Activated naive CD4-positive, alpha-beta T cell treated with anti-CD3 and anti-CD28 coated beads, Interleukin-2, amount 10 ng/mL, durations not matched to agents 7 days and 5 days (primary cell): ENCODE data around the gene SPEF2.
"Not testable (repeated sequence)": the region's sequence is repeated elsewhere in the genome, so short reads cannot be mapped to it uniquely, and the experiment has no call there.

Source experiments
- CTCF ChIA-PET: fragments of 350-600 bp; sonication (Branson Sonifier 250); formaldehyde crosslinking; loops from one replicate; lab custom pipeline; 2021; ENCODE audit warnings: antibody characterized with exemption; lab: Charles Lee
- DNase-seq: peaks from one replicate; pipeline ENCODE4 v3.0.0-alpha.2; 2020
- H3K27ac Mint-ChIP-seq: one replicate; pipeline ENCODE4 v1.8.0; 2021; ENCODE audit warnings: mild to moderate bottlenecking, moderate library complexity, mixed read lengths
- H3K27me3 Mint-ChIP-seq: one replicate; pipeline ENCODE4 v1.8.0; 2021; ENCODE audit warnings: mild to moderate bottlenecking, mixed read lengths
- H3K36me3 Mint-ChIP-seq: one replicate; pipeline ENCODE4 v1.8.0; 2021; ENCODE audit warnings: mixed read lengths
- H3K4me1 Mint-ChIP-seq: one replicate; pipeline ENCODE4 v1.8.0; 2021; ENCODE audit warnings: mixed read lengths
- H3K4me3 Mint-ChIP-seq: one replicate; pipeline ENCODE4 v1.8.0; 2021; ENCODE audit warnings: mild to moderate bottlenecking, moderate library complexity, mixed read lengths
- H3K9me3 Mint-ChIP-seq: one replicate; pipeline ENCODE4 v1.8.0; 2021; ENCODE audit warnings: mixed read lengths

SPEF2 gene

DNA sequence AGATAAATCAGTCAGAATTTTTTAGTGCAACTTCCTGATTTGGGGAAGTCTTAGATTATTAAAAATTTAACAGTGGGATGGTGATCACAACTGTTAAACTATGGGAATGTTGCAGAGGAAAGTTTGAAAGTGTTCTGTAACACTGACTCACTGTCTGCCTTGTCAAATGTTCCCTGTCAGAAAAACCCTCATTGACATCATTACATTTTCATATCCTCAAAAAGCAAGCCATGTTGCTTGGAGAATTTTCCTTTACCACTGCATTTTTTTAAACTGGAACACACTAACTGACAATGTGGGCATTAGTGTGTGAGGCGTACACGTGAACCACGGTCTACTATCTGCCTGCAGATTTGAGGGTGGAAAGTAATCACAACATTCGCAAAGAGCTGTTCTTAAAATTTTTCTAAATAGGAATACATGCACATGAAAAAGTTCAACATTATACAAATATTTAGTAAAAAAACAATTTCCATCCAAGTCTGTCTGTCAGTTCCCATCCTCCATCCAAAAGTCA is 210.5 kb downstream of the SPEF2 start:
- peaks cover 8% of the 10 kb centered on the region for H3K36me3 Mint-ChIP-seq
- H3K4me1 Mint-ChIP-seq, result peaks cover 97% of the 10 kb centered on the region
- DNase-seq, result no peak
- CTCF ChIA-PET, result interaction anchor here (1.3 to 1.6 kb wide), 2 partner anchors 30 to 42 kb away, joined by 4 to 6 read pairs; no protein-coding TSS in a partner anchor
- no peak overlapping the region for H3K4me3 Mint-ChIP-seq
- H3K9me3 Mint-ChIP-seq, result no peaks in the 10 kb centered on the region
- peak overlapping the region; percentile 58 for H3K27ac Mint-ChIP-seq
- H3K27me3 Mint-ChIP-seq, result no peaks in the 10 kb centered on the region

DNA sequence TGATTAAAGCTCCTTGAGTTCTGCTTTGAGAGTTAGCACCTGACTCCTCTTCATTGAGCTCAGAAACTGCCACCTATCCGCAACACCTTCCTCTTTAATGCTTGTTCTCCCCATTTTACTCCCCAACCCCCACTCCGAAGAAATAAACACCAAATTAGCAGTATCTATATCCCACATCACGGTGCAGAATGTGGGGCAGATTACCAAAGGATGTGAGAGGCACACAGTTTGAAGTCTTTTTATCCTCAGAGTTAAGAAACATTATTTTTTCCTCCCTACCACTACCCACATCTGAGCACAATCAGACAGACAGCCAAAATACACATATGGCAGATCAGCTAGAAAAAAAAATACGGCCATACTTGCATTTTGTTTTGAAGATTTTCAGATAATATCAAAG is 212.9 kb downstream of the SPEF2 start:
- Mint-ChIP-seq H3K4me3 (peak overlapping the region; percentile 49), H3K27me3 (no peaks in the 10 kb centered on the region)
- CTCF ChIA-PET, result interaction anchor here (0.6 to 1.7 kb wide), 7 partner anchors 18 to 95 kb away, joined by 3 to 5 read pairs (median 4); partner anchors contain the start of gene IL7R

DNA sequence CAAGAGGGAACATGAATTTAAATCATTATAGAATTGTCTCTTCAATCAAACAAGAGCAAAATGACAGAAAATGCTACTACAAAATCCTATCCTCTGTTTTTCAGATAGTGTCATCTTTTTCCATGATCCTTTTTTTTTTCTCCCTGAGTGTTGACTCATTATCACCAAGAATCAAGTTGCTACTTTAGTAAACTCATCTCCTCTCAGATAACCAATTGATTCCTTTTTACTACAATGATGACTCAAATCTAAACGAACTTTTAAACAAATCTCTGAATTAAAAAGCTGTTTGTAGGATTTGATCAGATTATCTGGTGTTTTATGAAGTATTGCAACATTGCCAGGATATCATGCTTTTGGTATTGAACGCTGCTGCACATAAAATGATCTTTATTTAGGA is 215.1 kb downstream of the SPEF2 start:
- Mint-ChIP-seq H3K27me3 (no peaks in the 10 kb centered on the region), H3K4me3 (peak overlapping the region; percentile 59)
- CTCF ChIA-PET, result interaction anchor here (0.8 to 3.5 kb wide), 6 partner anchors 10 to 56 kb away, joined by 3 to 21 read pairs (median 4); no protein-coding TSS in a partner anchor

More for the DNA sequence above, 212.9 kb downstream of the SPEF2 start:
- H3K27ac Mint-ChIP-seq, result peak overlapping the region; percentile 91
- H3K9me3 Mint-ChIP-seq, result no peaks in the 10 kb centered on the region
- peak; percentile 64 for DNase-seq
- H3K4me1 Mint-ChIP-seq, result peaks cover 97% of the 10 kb centered on the region
- H3K36me3 Mint-ChIP-seq, result peaks cover 10% of the 10 kb centered on the region

DNA sequence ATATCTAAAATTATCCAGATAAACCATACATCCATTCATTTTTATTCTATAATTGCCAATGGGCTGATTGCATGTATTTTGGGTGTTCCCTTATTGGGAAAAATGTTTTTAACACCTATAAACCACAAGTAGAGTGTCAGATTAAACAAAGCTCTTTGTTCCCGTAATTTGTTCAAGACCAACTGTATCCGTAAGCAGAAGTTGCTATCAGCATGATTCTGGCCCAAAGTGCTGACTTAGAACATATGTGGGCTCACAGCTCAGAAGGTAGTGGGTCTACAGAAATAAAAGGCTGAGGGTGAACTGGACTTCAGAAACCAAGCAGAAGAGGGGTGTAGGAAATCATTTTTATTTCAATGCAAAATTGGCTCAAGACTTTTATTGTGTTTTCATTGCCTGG is 215.6 kb downstream of the SPEF2 start:
- Mint-ChIP-seq H3K36me3 (peaks cover 13% of the 10 kb centered on the region), H3K27ac (peak overlapping the region; percentile 91), H3K9me3 (no peaks in the 10 kb centered on the region), H3K4me1 (peaks cover 96% of the 10 kb centered on the region), H3K4me3 (peak overlapping the region; percentile 59), H3K27me3 (no peaks in the 10 kb centered on the region)
- CTCF ChIA-PET, result interaction anchor here (0.5 to 3.5 kb wide), 7 partner anchors 10 to 57 kb away, joined by 3 to 21 read pairs (median 3); no protein-coding TSS in a partner anchor
- no peak for DNase-seq

More for the DNA sequence above, 215.1 kb downstream of the SPEF2 start:
- H3K36me3 Mint-ChIP-seq, result peaks cover 12% of the 10 kb centered on the region
- H3K9me3 Mint-ChIP-seq, result no peaks in the 10 kb centered on the region
- H3K4me1 Mint-ChIP-seq, result peaks cover 96% of the 10 kb centered on the region
- no peak for DNase-seq
- H3K27ac Mint-ChIP-seq, result peak overlapping the region; percentile 91

DNA sequence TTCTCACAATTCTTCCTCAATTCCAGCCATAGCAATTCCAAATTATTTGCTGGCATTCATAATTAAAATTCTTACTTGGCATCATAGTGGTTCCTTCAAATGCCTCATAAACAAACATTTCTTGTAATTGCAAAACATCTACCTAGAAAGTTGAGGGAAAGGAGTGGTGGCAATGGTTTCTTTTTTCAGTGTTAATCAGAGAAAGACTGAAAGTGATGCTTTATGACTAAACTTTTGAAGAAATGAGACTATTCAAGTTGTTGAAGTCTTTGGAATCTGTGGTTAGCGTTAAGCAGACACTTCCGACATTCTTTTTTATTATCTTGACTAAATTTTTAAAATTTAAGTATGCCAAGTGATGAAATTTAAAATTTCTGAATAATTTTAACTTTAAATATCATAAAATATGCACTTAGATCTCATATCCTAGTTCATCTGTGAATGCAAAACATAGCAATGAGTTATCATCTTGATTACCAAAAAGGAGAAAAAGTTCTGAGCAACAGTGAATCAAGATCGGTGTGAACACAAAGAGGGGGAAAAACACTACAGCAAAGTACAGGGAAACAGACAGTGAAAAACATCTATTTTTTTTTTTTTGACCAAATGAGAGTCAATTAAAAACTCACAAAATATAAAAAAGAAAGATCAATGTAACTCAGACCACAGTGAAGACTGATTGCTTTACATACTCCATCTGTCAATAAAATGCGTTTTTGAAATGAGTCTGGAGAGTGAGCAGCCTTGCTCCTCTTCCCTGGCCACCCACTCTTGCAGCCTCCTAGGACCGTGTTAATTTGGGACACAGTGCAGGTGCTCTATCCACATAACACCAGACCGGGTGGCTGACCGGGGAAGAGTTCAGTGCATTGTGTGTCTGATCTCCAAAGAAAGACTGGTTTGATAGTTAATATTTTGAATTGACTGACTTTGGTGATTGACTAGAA is 218.4 kb downstream of the SPEF2 start:
- no peaks in the 10 kb centered on the region for H3K27me3 Mint-ChIP-seq
- H3K4me1 Mint-ChIP-seq, result peaks cover 92% of the 10 kb centered on the region
- no peak for DNase-seq
- peak overlapping the region; percentile 91 for H3K27ac Mint-ChIP-seq
- CTCF ChIA-PET, result interaction anchor here (3.5 kb wide), 1 partner anchor 13 kb away, joined by 21 read pairs; no protein-coding TSS in a partner anchor
- peak overlapping the region; percentile 35 for H3K4me3 Mint-ChIP-seq
- H3K36me3 Mint-ChIP-seq, result peaks cover 28% of the 10 kb centered on the region
- peaks cover 4% of the 10 kb centered on the region for H3K9me3 Mint-ChIP-seq

DNA sequence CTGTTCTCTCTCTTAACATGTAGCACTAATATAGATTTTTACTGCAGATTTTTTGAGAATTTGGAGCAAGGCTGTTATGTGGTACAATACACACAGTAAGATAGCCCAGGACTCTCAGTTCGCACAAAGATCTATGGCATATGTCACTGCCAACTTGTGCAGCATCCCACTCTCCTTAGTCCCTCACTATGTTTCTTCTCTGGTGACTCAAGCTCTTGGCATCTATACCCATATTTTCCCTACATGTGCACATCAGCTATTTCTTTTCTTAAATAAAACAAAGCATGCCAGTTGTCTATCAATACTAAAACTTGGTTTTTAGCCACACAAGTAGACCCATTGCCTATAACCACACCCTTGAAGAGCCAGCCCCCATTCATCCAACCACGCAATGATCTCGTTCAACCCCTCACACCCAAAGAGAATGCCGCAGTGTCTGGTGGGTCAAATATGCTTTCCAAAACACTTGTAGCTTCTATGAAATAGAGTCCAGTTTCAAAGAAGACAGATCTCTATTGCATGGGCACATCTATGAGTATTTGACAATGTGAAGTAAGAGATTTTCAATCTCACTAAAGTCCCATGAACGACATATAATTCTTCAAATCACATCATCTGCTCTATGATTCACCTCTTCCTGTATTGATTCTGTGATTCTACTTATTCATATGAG is 220.8 kb downstream of the SPEF2 start:
- H3K9me3 Mint-ChIP-seq, result peaks cover 14% of the 10 kb centered on the region
- H3K4me1 Mint-ChIP-seq, result peaks cover 71% of the 10 kb centered on the region
- H3K27ac Mint-ChIP-seq, result peak overlapping the region; percentile 70
- CTCF ChIA-PET, result interaction anchor here (0.6 kb wide), 1 partner anchor 60 kb away, joined by 3 read pairs; no protein-coding TSS in a partner anchor
- no peak for DNase-seq
- H3K27me3 Mint-ChIP-seq, result no peaks in the 10 kb centered on the region
- peaks cover 38% of the 10 kb centered on the region for H3K36me3 Mint-ChIP-seq
- H3K4me3 Mint-ChIP-seq, result no peak overlapping the region

DNA sequence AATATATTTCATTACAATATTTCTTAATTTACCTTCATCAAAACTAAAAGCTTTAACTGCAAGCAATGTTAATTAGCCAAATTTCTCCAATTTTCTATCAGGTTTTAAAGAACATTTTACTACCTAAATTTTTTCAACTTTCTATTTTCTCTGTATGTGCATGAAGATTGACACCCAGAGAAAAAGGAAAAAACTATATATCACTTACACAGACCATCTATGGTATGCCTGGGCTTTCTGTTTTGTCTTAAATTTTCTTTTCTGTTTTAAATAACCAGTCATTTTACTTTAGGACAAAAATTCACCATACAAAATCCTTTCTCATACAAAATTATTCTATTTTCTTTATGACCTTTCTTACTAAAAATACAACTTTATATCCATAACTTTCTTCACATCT is 225.2 kb downstream of the SPEF2 start:
- H3K4me3 Mint-ChIP-seq, result no peak overlapping the region
- H3K27ac Mint-ChIP-seq, result no peak overlapping the region
- H3K27me3 Mint-ChIP-seq, result no peaks in the 10 kb centered on the region
- H3K9me3 Mint-ChIP-seq, result peaks cover 51% of the 10 kb centered on the region
- peaks cover 64% of the 10 kb centered on the region for H3K36me3 Mint-ChIP-seq
- peaks cover 29% of the 10 kb centered on the region for H3K4me1 Mint-ChIP-seq
- no peak for DNase-seq
- CTCF ChIA-PET, result no interaction called here

DNA sequence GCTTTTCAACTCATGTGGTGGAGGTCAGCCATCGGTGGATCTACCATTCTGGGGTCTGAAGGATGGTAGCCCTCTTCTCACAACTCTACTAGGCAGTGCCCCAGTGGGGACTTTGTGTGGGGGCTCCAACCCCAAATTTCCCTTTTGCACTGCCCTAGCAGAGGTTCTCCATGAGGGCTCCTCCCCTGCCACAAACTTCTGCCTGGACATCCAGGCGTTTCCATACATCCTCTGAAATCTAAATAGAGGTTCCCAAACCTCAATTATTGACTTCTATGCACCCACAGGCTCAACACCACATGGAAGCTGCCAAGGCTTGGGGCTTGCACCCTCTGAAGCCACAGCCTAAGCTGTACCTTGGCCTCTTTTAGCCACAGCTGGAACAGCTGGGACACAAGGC is 227.8 kb downstream of the SPEF2 start:
- H3K27me3 Mint-ChIP-seq, H3K4me3 Mint-ChIP-seq, CTCF ChIA-PET, H3K27ac Mint-ChIP-seq, DNase-seq: not testable (repeated sequence)
- Mint-ChIP-seq H3K36me3 (peaks cover 56% of the 10 kb centered on the region), H3K4me1 (peaks cover 17% of the 10 kb centered on the region), H3K9me3 (peaks cover 55% of the 10 kb centered on the region)

DNA sequence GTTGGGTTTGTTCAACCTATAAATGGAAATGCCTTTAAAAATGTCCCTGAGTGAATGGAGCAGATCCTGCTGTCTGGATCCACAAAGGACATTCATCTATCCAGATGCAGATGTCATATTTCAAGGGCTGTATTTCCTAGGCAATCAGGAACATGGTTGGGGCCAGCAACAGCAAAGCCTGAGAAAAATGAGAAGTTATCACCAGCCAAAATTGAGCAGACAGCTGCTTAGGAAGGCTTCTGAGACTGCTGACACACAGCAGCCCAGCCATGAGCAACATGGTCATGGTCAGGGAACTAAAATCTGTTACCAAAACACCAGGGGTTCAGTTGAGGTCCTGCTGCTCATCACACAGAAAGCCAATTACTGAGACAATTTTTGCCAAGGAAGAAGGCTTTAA is 229.8 kb downstream of the SPEF2 start:
- Mint-ChIP-seq H3K27ac (no peak overlapping the region), H3K36me3 (peaks cover 52% of the 10 kb centered on the region), H3K4me1 (peaks cover 30% of the 10 kb centered on the region), H3K9me3 (peaks cover 49% of the 10 kb centered on the region), H3K4me3 (no peak overlapping the region), H3K27me3 (no peaks in the 10 kb centered on the region)
- no peak for DNase-seq
- CTCF ChIA-PET, result no interaction called here

DNA sequence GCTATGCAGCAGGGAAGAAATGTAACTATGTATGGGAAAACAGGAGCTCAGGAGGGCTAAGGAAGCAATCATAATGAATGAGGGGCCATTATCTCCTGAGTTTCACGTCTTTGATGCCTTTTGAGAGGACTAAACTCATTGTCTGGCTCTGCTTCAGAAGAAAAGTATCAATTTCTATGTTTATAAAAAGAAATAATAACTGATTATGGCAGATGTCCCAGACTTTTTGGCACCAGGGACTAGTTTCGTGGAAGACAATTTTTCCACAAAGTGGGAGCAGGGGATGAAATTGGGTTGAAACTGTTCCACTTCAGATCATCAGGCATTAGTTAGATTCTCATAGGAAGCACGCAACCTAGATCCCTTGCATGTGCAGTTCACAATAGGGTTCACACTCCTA is 230.3 kb downstream of the SPEF2 start:
- H3K9me3 Mint-ChIP-seq, result peaks cover 47% of the 10 kb centered on the region
- CTCF ChIA-PET, result no interaction called here
- no peaks in the 10 kb centered on the region for H3K27me3 Mint-ChIP-seq
- no peak for DNase-seq
- H3K36me3 Mint-ChIP-seq, result peaks cover 51% of the 10 kb centered on the region
- no peak overlapping the region for H3K4me3 Mint-ChIP-seq
- H3K27ac Mint-ChIP-seq, result no peak overlapping the region
- H3K4me1 Mint-ChIP-seq, result peaks cover 34% of the 10 kb centered on the region

DNA sequence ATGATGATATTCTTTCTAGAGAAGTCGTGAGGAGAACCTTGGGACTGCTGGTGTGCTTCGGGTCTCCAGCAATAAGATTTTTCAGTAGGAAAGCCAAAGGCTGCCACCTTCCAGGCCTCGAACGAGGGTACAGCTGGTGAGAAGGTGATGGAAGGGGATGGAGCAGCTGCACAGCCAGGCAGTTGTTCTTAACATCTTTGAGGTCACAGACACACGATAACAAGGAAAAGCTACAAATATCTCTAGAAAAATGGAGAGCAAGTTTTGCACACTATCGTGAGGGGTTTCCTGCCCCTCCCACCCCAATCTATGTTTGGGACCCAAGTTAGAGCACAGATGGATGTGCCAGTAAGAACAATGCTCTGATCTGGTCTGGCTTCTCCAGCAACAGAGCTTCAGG is 232.2 kb downstream of the SPEF2 start:
- Mint-ChIP-seq H3K27ac (no peak overlapping the region), H3K9me3 (peaks cover 35% of the 10 kb centered on the region), H3K4me3 (no peak overlapping the region), H3K4me1 (peaks cover 53% of the 10 kb centered on the region), H3K36me3 (peaks cover 41% of the 10 kb centered on the region), H3K27me3 (no peaks in the 10 kb centered on the region)
- no peak for DNase-seq
- CTCF ChIA-PET, result interaction anchor here (1.6 kb wide), 1 partner anchor 10 kb away, joined by 4 read pairs; no protein-coding TSS in a partner anchor

DNA sequence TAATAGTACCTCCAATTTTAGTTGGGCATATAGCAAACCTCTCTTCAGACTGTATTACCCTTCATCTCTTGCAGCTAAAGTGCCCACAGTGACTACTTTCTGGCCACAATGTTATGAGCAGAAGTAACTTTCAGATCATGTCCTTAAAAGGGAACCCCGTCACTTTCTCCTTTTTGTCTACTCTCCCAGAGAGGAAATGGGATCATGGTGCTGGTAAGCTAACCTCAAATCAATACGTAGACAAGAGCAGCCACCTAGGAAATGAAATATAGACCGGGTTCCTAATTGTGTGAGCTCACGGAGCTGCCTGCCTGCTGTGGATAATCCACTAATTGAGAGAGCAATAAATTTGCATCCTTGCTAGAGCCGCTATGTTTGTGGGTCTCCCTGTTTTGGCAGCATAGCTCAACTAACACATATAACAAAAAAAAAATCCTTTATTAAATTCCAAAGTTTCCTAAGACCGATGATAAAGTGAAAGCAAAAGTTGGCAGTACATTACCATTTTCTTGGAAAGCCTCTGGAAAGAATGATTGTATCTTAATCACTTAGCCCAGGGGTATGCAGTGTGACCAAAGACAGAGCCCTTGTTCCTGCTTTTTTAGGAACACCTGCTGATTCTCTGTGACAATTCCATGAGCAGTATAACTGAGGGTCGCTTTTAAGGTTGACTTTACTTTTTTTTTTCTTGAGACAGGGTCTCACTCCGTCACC is 233.5 kb downstream of the SPEF2 start:
- H3K27ac Mint-ChIP-seq, result no peak overlapping the region
- H3K36me3 Mint-ChIP-seq, result peaks cover 32% of the 10 kb centered on the region
- no peak for DNase-seq
- CTCF ChIA-PET, result interaction anchor here (0.9 to 2.6 kb wide), 10 partner anchors 11 to 201 kb away, joined by 3 to 8 read pairs (median 4); no protein-coding TSS in a partner anchor
- peaks cover 22% of the 10 kb centered on the region for H3K9me3 Mint-ChIP-seq
- H3K4me1 Mint-ChIP-seq, result peaks cover 65% of the 10 kb centered on the region
- no peak overlapping the region for H3K4me3 Mint-ChIP-seq
- no peaks in the 10 kb centered on the region for H3K27me3 Mint-ChIP-seq

DNA sequence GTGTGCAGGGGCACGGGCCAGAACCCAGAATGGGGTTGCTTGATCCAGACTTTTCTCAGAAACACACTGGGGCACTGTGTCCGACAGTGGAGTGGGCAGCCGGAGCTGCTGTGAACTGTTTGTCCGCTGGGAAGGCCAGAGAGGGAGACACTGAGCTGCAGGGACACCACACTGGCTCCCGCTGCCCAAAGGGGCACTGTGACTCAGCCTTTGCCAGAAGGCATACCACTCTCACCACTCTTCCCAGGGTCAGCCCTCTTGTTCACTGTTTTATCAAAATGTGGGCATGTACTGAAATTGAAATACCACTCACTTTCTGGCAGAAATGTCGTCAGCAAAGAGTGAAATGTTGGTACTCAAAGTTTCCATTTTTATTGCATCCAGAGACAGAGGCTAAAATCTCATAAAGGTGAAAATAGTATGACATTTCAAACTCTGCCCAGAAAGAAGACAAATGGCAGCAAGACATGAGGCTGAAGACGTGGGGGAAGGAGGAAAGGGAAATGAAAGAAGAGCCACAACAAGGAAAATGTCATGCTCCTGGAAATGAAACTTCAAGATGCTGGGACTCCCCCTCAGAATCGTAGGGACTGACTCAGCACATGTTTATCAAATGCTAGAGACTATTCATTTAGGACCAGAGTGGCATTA is 234.5 kb downstream of the SPEF2 start:
- H3K4me1 Mint-ChIP-seq, result peaks cover 71% of the 10 kb centered on the region
- H3K27ac Mint-ChIP-seq, result peak overlapping the region; percentile 99
- CTCF ChIA-PET, result interaction anchor here (1.2 to 2.6 kb wide), 9 partner anchors 27 to 202 kb away, joined by 3 to 8 read pairs (median 5); no protein-coding TSS in a partner anchor
- peaks cover 24% of the 10 kb centered on the region for H3K36me3 Mint-ChIP-seq
- peak; percentile 51 for DNase-seq
- H3K4me3 Mint-ChIP-seq, result peak overlapping the region; percentile 80
- peaks cover 12% of the 10 kb centered on the region for H3K9me3 Mint-ChIP-seq
- no peaks in the 10 kb centered on the region for H3K27me3 Mint-ChIP-seq
